ENCODE results near the gene ENTREP3. TPM values are rescaled to one million over a fixed set of nuclear protein-coding genes. Genes with fewer than 3 reads are reported as not detected.

Gene ENTREP3
- total RNA-seq: 6.5 and 7.7 TPM in 2 replicates

- H3K27ac ChIP-seq (ENCODE audit: low read depth, low read length): peak within 1 kb of the TSS; percentile 87
- no peaks in the 10 kb centered on the region for H3K9me3 ChIP-seq (ENCODE audit: low read depth, low read length)
- no peaks in the 10 kb centered on the region for H3K27me3 ChIP-seq (ENCODE audit: insufficient read depth, low read length)
- H3K36me3 ChIP-seq (ENCODE audit: insufficient read depth, low read length): peaks cover 38% of the 10 kb centered on the region
- peaks cover 3% of the 10 kb centered on the region for H4K20me1 ChIP-seq (ENCODE audit: insufficient read depth, low read length)
- peak; percentile 99 for DNase-seq (ENCODE audit: insufficient read length, low spot score, missing footprints)
- H3K4me2 ChIP-seq (ENCODE audit: insufficient read depth, low read length): peak within 1 kb of the TSS; percentile 90
- no peak for TF ChIP-seq CTCF (IDR thresholded peaks at IDR 0.05; ENCODE audit: extremely low read depth, low read depth, low read length)
- H3K4me3 ChIP-seq (ENCODE audit: insufficient read depth, low read length): peak within 1 kb of the TSS; percentile 88
- H2AFZ ChIP-seq (ENCODE audit: low read length): peak within 1 kb of the TSS; percentile 94
- peaks cover 29% of the 10 kb centered on the region for H3K79me2 ChIP-seq (ENCODE audit: insufficient read depth, low read length)
- H3K4me1 ChIP-seq (ENCODE audit: insufficient read depth, low read length): peaks cover 29% of the 10 kb centered on the region
These were observed at the start of gene ENTREP3 for GRCh38 chr1:155255243-155256007. Gene ENTREP3 (minus strand): TSS chr1:155255483. CDS start chr1:155254877, 606 bp downstream.

GRCh38 chr1:155304558-155305063 lies 49.3 kb upstream of the ENTREP3 start:
- no peak overlapping the region for H3K4me3 ChIP-seq (ENCODE audit: insufficient read depth, low read length)
- H3K79me2 ChIP-seq (ENCODE audit: insufficient read depth, low read length): peaks cover 10% of the 10 kb centered on the region
- no peak overlapping the region for H3K4me2 ChIP-seq (ENCODE audit: insufficient read depth, low read length)
- peak; percentile 39 for DNase-seq (ENCODE audit: insufficient read length, low spot score, missing footprints)
- no peaks in the 10 kb centered on the region for H3K9me3 ChIP-seq (ENCODE audit: low read depth, low read length)
- no peaks in the 10 kb centered on the region for H4K20me1 ChIP-seq (ENCODE audit: insufficient read depth, low read length)
- H3K27ac ChIP-seq (ENCODE audit: low read depth, low read length): no peak overlapping the region
- H3K27me3 ChIP-seq (ENCODE audit: insufficient read depth, low read length): no peaks in the 10 kb centered on the region
- no peaks in the 10 kb centered on the region for H3K36me3 ChIP-seq (ENCODE audit: insufficient read depth, low read length)
- H2AFZ ChIP-seq (ENCODE audit: low read length): no peak overlapping the region
- no peak for TF ChIP-seq CTCF (IDR thresholded peaks at IDR 0.05; ENCODE audit: extremely low read depth, low read depth, low read length)
- H3K4me1 ChIP-seq (ENCODE audit: insufficient read depth, low read length): peaks cover 31% of the 10 kb centered on the region

- TF ChIP-seq CTCF (IDR thresholded peaks at IDR 0.05; ENCODE audit: extremely low read depth, low read depth, low read length): no peak
These were observed 46.1 kb upstream of the ENTREP3 start, which contains the start of gene PKLR for GRCh38 chr1:155301342-155301841. Gene PKLR (minus strand): TSS chr1:155301438. CDS start chr1:155301395, 43 bp downstream.

More at GRCh38 chr1:155301342-155301841, 46.1 kb upstream of the ENTREP3 start, which contains the start of gene PKLR:
- peak; percentile 0 for DNase-seq (ENCODE audit: insufficient read length, low spot score, missing footprints)
- H3K79me2 ChIP-seq (ENCODE audit: insufficient read depth, low read length): no peaks in the 10 kb centered on the region
- no peaks in the 10 kb centered on the region for H3K36me3 ChIP-seq (ENCODE audit: insufficient read depth, low read length)
- H2AFZ ChIP-seq (ENCODE audit: low read length): no peak within 1 kb of the TSS
- no peak within 1 kb of the TSS for H3K4me3 ChIP-seq (ENCODE audit: insufficient read depth, low read length)
- H3K9me3 ChIP-seq (ENCODE audit: low read depth, low read length): no peaks in the 10 kb centered on the region
- H3K27me3 ChIP-seq (ENCODE audit: insufficient read depth, low read length): peaks cover 7% of the 10 kb centered on the region
- H3K4me1 ChIP-seq (ENCODE audit: insufficient read depth, low read length): peaks cover 16% of the 10 kb centered on the region
- no peaks in the 10 kb centered on the region for H4K20me1 ChIP-seq (ENCODE audit: insufficient read depth, low read length)
- H3K4me2 ChIP-seq (ENCODE audit: insufficient read depth, low read length): no peak within 1 kb of the TSS
- H3K27ac ChIP-seq (ENCODE audit: low read depth, low read length): no peak within 1 kb of the TSS

Measured in osteoblast (primary cell).